NCI-H748 (cell line): Measurements from ENCODE around the gene ZNHIT6.
"Not testable (repeated sequence)": the region's sequence is repeated elsewhere in the genome, so short reads cannot be mapped to it uniquely, and the experiment has no call there.

Source experiments
- DNase-seq: peaks from one replicate; lab custom pipeline; 2025; ENCODE audit not compliant: unreplicated experiment; lab: John Stamatoyannopoulos, UW

ZNHIT6 gene

GRCh38 chr1:85672031-85672660 lies 36.1 kb downstream of the ZNHIT6 start:
- no peak for DNase-seq

- DNase-seq: no peak
Measured at GRCh38 chr1:85665932-85666331, 42.3 kb downstream of the ZNHIT6 start.

GRCh38 chr1:85663382-85663781 lies 44.9 kb downstream of the ZNHIT6 start:
- DNase-seq: no peak

- DNase-seq: no peak
Measured at GRCh38 chr1:85661767-85662166, 46.5 kb downstream of the ZNHIT6 start.

GRCh38 chr1:85660541-85660940 lies 47.7 kb downstream of the ZNHIT6 start:
- DNase-seq: no peak

- DNase-seq: no peak
Measured at GRCh38 chr1:85659174-85659573, 49.1 kb downstream of the ZNHIT6 start.

DNA sequence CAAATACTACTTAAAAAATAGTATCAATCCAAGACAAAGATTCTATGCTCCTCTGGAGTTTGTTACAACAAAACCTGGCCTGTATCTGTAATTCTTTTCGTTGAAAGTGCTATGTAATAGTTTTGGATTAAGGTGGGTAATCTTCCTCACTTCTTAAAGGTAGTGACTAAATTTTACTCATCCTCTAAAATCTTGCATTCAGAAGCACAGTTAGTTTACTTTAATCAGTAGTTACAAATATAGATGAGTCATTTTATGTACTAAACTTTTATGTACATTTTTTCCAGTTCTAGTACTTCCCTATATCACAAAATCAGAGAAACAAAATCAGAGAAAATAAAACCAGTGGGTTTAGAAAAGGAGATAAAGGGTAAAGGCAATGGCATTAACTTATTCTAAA lies 51.3 kb downstream of the ZNHIT6 start:
- DNase-seq: no peak

DNA sequence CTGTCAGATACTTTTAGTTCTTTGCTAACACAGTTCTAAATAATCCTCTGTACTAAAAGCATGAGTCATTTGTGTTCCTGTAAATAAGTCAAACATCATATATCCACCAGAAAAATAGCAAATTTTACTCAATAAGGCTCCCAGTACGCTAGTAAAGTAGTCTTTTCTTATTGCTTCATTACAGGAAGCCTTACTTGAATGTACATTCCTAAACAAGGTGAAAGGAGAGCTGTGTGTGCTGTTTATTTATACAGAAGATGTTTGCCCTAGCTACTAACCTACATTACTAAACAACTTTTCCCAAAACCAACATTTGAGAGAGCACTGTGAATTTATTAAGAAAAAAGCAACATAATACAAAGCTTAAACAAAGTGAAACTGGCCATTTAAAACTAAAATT lies 52.0 kb downstream of the ZNHIT6 start:
- no peak for DNase-seq

GRCh38 chr1:85655315-85655714 lies 52.9 kb downstream of the ZNHIT6 start:
- DNase-seq: no peak

DNA sequence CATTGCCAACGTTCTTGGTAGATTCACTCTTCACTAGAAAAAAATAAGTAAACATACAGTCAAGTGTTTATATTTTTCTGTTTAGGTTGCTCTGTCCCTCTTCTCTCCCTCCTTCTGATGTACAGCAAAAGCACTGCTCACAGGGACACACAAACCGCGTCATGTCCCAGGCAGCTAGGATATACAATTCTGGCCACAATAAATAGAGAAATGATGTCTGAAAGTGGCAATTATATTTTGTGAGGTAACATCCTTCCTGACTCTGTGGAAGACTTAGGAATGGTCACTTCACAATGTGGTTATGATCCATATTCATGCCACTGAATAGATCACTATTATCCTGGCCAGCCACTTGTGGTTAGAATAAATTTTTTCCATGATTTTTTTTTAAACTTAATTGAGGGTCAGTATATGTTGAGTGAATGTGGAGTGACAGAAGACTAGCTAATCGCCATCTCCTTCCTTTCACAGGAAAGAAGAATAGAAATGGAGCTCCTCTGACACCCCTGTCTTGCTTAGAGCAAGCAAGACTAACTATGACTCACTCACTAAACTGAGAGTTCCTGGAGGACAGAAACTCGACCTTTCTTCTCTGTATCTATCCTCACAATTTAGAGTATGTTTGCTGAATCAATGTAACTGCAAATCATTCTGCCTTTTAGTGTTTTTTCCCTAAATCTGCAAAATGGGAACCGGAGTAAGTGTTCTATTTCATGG lies 54.0 kb downstream of the ZNHIT6 start:
- DNase-seq: no peak

GRCh38 chr1:85652327-85652726 lies 55.9 kb downstream of the ZNHIT6 start:
- DNase-seq: no peak

DNA sequence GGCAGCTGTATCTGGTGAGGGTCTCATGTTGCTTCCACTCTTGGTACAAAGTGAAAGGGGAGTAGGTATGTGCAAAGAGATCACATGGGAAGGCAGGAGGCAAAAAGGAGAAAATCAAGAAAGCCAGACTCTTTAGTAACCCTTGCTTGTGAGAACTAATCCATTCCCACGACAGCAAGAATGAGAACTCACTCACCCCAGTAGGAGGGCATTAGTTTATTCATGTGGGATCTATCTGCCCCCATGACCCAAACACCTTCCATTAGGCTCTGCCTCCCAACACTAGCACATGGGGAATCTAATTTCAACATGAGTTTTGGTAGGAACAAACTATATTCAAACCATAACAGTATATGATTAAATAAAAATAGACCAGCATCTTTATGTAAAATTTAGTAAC lies 57.6 kb downstream of the ZNHIT6 start:
- DNase-seq: no peak

GRCh38 chr1:85649591-85649990 lies 58.6 kb downstream of the ZNHIT6 start:
- no peak for DNase-seq

DNA sequence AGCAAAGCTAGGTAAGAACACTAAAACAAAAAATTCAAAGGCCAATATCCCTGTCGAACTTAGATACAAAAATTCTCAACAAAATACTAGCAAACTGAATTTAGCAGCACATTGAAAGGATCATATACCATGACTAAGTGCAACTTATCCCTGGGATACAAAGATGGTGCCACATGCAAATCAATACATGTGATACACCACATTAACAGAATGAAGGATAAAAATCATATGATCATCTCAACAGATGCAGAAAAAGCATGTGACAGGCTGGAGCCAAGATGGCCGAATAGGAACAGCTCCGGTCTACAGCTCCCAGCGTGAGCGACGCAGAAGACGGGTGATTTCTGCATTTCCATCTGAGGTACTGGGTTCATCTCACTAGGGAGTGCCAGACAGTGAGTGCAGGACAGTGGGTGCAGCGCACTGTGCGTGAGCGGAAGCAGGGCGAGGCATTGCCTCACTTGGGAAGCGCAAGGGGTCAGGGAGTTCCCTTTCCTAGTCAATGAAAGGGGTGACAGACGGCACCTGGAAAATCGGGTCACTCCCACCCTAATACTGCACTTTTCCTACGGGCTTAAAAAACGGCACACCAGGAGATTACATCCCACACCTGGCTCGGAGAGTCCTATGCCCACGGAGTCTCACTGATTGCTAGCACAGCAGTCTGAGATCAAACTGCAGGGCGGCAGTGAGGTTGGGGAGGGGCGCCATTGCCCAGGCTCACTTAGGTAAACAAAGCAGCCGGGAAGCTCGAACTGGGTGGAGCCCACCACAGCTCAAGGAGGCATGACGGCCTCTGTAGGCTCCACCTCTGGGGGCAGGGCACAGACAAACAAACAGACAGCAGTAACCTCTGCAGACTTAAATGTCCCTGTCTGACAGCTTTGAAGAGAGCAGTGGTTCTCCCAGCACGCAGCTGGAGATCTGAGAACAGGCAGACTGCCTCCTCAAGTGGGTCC lies 66.4 kb downstream of the ZNHIT6 start:
- DNase-seq: peak; percentile 83

GRCh38 chr1:85639920-85640319 lies 68.3 kb downstream of the ZNHIT6 start:
- DNase-seq: not testable (repeated sequence)

DNA sequence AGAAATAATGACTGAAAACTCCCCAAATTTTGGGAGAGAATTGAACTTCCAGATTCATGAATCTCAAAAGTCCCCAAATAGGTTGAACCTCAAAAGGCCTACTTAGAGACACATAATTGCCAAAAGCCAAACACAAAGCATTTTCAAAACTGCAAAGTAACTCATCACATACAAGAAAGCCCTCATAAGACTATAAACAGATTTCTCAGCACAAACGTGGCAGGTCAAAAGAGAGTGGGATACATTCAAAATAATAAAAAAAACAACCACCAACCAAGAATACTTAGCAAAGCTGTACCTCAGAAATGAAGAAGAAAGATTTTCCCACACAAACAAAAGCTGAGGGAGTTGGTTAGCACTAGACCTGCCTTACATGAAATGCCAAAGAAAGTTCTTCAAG lies 69.8 kb downstream of the ZNHIT6 start:
- DNase-seq: no peak

DNA sequence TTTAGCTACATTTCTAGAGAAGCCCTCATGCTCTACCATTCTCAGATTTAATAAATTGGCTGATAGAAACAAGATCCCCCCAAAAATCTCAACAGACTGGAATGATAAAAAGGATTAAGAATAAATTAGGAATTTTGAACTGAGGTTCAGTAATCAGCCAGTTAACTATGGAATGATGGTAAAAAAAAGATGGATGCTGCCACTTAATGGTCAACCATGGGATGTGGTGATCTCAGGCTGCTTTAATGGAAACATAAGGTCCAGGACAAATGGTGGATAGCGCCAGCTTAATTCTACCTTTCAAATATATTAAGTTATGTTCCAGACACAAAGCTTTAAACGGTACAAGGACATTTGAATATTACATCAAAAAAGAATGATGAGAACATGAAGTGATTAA lies 77.7 kb downstream of the ZNHIT6 start:
- no peak for DNase-seq

DNA sequence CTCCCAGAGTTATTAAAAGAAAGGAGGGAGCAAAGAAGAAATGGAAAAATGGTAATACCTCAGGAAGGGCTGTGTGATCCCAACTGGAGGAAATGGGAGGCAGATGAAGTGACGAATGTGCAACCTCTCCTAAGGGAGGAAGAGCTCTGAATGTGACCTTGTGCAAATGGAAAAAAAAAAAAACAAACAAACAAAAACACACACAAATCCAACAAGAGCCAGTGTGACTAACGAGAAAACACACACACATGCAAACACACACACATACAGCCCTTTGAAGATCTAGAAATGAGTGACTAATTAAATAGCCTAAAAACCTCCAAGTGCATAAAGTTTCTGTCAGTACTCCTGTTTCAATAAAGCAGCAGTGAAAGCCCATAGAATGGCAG lies 78.7 kb downstream of the ZNHIT6 start:
- no peak for DNase-seq

- no peak for DNase-seq
Measured at GRCh38 chr1:85628791-85629531, 79.3 kb downstream of the ZNHIT6 start.

- no peak for DNase-seq
Measured at GRCh38 chr1:85626818-85627217, 81.4 kb downstream of the ZNHIT6 start.

DNA sequence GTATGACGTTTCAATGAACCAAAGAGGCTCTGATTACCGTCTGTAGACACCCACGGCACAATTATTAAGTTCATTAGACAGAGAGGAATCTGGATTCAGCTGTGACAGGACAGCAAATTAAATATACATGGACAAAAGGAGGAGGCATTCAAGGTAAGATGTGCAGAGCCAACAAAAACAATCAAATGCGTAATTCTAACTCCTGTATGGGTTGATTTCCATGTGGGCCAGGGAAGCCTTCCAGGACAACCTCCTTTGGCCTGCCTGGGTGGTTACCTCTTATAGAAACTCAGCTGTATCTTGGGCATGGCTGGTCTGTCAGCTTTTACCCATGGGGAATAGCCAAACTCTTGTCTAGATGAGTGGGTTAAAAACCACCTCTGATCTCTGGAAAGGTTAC lies 83.9 kb downstream of the ZNHIT6 start:
- DNase-seq: no peak
